OCI-LY1 (cell line): Measurements from ENCODE around the gene AGTRAP.

Source experiments
- H2AFZ ChIP-seq: fragments of 200-600 bp; sonication (generic), shearing (Covaris generic); 2 replicates; pipeline ENCODE4 v1.6.0; 2014; ENCODE audit warnings: antibody characterized with exemption, mild to moderate bottlenecking, low read length
- H3F3A ChIP-seq: fragments of 200-600 bp; sonication (generic), shearing (Covaris generic); 2 replicates; pipeline ENCODE4 v1.6.0; 2014; ENCODE audit warnings: mild to moderate bottlenecking, antibody characterized with exemption, low read length, moderate library complexity; ENCODE audit not compliant: insufficient read depth
- H3K27ac ChIP-seq: fragments of 200-600 bp; sonication (generic); 2 replicates; pipeline ENCODE4 v1.5.1; 2014; ENCODE audit warnings: low read length, mixed run types, mild to moderate bottlenecking, low read depth; ENCODE audit not compliant: poor library complexity, severe bottlenecking
- H3K27me3 ChIP-seq: fragments of 200-600 bp; sonication (generic); 2 replicates; pipeline ENCODE4 v1.6.0; 2014; ENCODE audit warnings: antibody characterized with exemption, mild to moderate bottlenecking, low read length, moderate library complexity; ENCODE audit not compliant: insufficient read depth
- H3K36me3 ChIP-seq: fragments of 200-600 bp; sonication (generic); 2 replicates; pipeline ENCODE4 v1.6.1; 2014; ENCODE audit warnings: mild to moderate bottlenecking, antibody characterized with exemption, low read length, moderate library complexity, mixed read lengths; ENCODE audit not compliant: insufficient read depth
- H3K4me1 ChIP-seq: fragments of 200-600 bp; sonication (generic); 2 replicates; pipeline ENCODE4 v1.5.1; 2014; ENCODE audit warnings: mild to moderate bottlenecking, low read length, moderate library complexity; ENCODE audit not compliant: insufficient read depth, severe bottlenecking
- H3K4me2 ChIP-seq: fragments of 200-600 bp; sonication (generic), shearing (Covaris generic); 2 replicates; pipeline ENCODE4 v1.6.1; 2014; ENCODE audit warnings: low read length
- H3K4me3 ChIP-seq: fragments of 200-600 bp; sonication (generic); 2 replicates; pipeline ENCODE4 v1.5.1; 2014; ENCODE audit warnings: low read length, low read depth, mild to moderate bottlenecking, mixed read lengths; ENCODE audit not compliant: poor library complexity, severe bottlenecking
- H3K79me2 ChIP-seq: fragments of 200-600 bp; shearing (Covaris generic); 2 replicates; pipeline ENCODE4 v1.6.1; 2016; ENCODE audit warnings: mixed run types, low read length, mixed read lengths; ENCODE audit not compliant: insufficient read depth
- H3K9ac ChIP-seq: fragments of 200-600 bp; sonication (generic), shearing (Covaris generic); 2 replicates; pipeline ENCODE4 v1.6.1; 2014; ENCODE audit warnings: mild to moderate bottlenecking, low read length, mixed read lengths
- H3K9me2 ChIP-seq: fragments of 200-600 bp; sonication (generic), shearing (Covaris generic); 2 replicates; pipeline ENCODE4 v1.6.1; 2014; ENCODE audit warnings: low read depth, mild to moderate bottlenecking, low read length, mixed read lengths
- H3K9me3 ChIP-seq: fragments of 200-600 bp; shearing (Covaris generic); 2 replicates; pipeline ENCODE4 v1.6.1; 2014; ENCODE audit warnings: low read length, mixed read lengths
- H4K20me1 ChIP-seq: fragments of 200-600 bp; sonication (generic), shearing (Covaris generic); 2 replicates; pipeline ENCODE4 v1.6.0; 2016; ENCODE audit warnings: mild to moderate bottlenecking, low read length; ENCODE audit not compliant: insufficient read depth
- EZH2 ChIP-seq: fragments of 200-600 bp; sonication (generic), shearing (Covaris generic); IDR thresholded peaks from 2 replicates; pipeline ENCODE4 v1.8.0; 2017; ENCODE audit warnings: borderline replicate concordance, mixed run types, mild to moderate bottlenecking, antibody characterized with exemption, low read length, moderate library complexity, mixed read lengths
- TF ChIP-seq, protein P1 (sequence below): fragments of 200-600 bp; sonication (generic), shearing (Covaris generic); IDR thresholded peaks from 2 replicates; pipeline ENCODE4 v1.5.1; 2017; ENCODE audit warnings: mild to moderate bottlenecking, antibody characterized with exemption, low read length, moderate library complexity, mixed read lengths

Gene AGTRAP

DNA sequence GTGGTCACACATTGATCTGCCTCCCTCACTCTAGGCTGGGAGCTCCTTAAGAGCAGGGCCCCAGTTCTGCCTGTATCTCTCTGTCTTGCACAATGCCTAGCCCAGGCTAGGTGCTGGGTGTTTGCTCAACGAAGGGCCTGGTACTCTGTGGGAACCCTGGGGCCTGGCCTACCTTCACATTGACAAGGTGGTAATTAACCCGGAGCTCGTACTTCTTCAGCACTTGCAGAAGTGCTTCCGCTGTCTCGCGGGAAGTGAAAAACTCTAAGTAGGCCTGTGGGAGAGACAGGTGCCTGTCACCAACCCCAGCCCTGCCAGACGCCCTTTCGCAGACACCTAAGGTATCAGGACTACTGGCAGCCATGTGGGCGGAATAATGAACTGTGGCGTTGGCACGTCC, 56.2 kb downstream of the AGTRAP start:
- Histone ChIP-seq H3K9me3 (no peaks in the 10 kb centered on the region), H3K27ac (no peak overlapping the region), H3K4me3 (no peak overlapping the region), H3K79me2 (no peaks in the 10 kb centered on the region), H3K4me2 (no peak overlapping the region), H3K9ac (no peak overlapping the region), H3K36me3 (peaks cover 39% of the 10 kb centered on the region), H3K27me3 (no peaks in the 10 kb centered on the region), H4K20me1 (no peaks in the 10 kb centered on the region), H3K9me2 (no peaks in the 10 kb centered on the region), H3F3A (no peaks in the 10 kb centered on the region), H2AFZ (no peak overlapping the region), H3K4me1 (no peaks in the 10 kb centered on the region)
- TF ChIP-seq EZH2, result no peak
- TF ChIP-seq, protein P1, sequence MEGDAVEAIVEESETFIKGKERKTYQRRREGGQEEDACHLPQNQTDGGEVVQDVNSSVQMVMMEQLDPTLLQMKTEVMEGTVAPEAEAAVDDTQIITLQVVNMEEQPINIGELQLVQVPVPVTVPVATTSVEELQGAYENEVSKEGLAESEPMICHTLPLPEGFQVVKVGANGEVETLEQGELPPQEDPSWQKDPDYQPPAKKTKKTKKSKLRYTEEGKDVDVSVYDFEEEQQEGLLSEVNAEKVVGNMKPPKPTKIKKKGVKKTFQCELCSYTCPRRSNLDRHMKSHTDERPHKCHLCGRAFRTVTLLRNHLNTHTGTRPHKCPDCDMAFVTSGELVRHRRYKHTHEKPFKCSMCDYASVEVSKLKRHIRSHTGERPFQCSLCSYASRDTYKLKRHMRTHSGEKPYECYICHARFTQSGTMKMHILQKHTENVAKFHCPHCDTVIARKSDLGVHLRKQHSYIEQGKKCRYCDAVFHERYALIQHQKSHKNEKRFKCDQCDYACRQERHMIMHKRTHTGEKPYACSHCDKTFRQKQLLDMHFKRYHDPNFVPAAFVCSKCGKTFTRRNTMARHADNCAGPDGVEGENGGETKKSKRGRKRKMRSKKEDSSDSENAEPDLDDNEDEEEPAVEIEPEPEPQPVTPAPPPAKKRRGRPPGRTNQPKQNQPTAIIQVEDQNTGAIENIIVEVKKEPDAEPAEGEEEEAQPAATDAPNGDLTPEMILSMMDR, result no peak

DNA sequence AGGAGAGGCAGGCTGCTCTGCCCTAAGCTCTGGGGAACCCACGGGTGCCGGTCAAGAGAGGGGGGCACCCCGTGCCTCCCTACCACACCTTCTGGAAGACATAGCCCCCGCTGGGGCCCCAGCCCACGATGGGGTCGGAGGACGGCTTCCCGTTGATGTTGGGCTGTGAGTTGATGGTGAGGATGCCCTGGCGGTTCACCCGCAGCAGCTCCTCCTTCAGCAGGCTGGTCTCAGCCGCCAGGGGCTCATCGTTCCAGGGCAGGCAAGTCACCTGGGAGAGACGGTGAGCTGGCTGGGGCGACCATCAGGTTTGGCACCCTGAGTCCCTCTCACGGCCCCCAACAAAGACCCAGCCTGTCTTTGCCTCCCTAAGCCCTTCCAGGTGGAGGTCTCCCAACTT, 57.9 kb downstream of the AGTRAP start:
- Histone ChIP-seq H3K9me2 (no peaks in the 10 kb centered on the region), H3K27ac (no peak overlapping the region), H3K4me1 (no peaks in the 10 kb centered on the region), H2AFZ (no peak overlapping the region), H3K27me3 (no peaks in the 10 kb centered on the region), H3K4me3 (no peak overlapping the region), H3K4me2 (no peak overlapping the region), H3K36me3 (peaks cover 44% of the 10 kb centered on the region), H4K20me1 (no peaks in the 10 kb centered on the region), H3K9ac (no peak overlapping the region), H3K79me2 (no peaks in the 10 kb centered on the region), H3F3A (no peaks in the 10 kb centered on the region), H3K9me3 (no peaks in the 10 kb centered on the region)
- TF ChIP-seq, protein P1, result no peak
- TF ChIP-seq EZH2, result no peak

DNA sequence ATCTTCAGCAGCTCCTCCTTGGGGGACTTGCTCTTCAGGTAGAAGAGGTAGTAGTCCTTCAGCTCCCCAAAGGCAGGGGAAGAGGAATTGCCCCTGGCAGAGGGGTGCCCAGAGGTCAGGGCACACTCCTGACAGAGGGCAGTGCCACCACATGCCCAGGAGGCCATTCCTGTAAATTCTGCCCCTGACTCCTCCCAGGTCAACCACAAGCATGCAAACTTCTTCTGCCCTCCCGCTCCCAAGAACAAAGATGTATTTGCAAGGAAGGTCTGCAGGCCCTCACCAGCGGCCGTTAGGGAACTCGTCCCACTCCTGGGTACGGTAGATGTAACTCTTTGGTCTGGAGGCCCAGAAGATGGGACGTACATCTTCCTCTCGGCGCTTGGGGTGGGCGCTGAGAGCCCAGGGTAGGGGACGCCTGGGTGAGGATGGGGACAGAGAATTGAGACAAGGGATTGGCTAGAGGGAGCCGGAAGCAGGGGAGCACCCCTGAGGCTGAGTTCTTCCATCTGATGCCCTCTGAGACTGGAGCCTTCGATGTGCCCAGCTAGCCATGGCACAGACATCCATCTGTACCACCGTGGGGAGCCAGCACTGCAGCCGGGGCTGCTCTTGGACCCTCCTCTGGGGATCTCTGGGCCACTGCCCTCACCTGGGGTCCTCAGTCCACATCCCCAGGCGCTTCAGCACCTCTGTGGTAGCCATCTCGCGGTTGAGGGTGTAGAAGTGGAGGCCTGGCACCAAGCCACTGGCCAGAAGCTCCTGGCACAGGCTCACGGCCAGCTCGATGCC, 58.7 kb downstream of the AGTRAP start:
- no peaks in the 10 kb centered on the region for H3K79me2 ChIP-seq
- H3K4me2 ChIP-seq, result no peak overlapping the region
- no peak overlapping the region for H3K9ac ChIP-seq
- H3K9me3 ChIP-seq, result no peaks in the 10 kb centered on the region
- H4K20me1 ChIP-seq, result no peaks in the 10 kb centered on the region
- H3K27ac ChIP-seq, result no peak overlapping the region
- peaks cover 50% of the 10 kb centered on the region for H3K36me3 ChIP-seq
- H3K9me2 ChIP-seq, result no peaks in the 10 kb centered on the region
- no peaks in the 10 kb centered on the region for H3F3A ChIP-seq
- H3K27me3 ChIP-seq, result no peaks in the 10 kb centered on the region
- TF ChIP-seq, protein P1, result no peak
- no peak for TF ChIP-seq EZH2
- no peak overlapping the region for H3K4me3 ChIP-seq
- no peaks in the 10 kb centered on the region for H3K4me1 ChIP-seq
- H2AFZ ChIP-seq, result no peak overlapping the region
